ENCODE data around the gene ERCC2. TPM values are rescaled to one million over a fixed set of nuclear protein-coding genes. Genes with fewer than 3 reads are reported as not detected.

The ERCC2 gene
- total RNA-seq, 1 experiment from 2014 or later, result 58.9 TPM

- H3K9me2 ChIP-seq (ENCODE audit: insufficient read depth), result no peaks in the 10 kb centered on the region
- no peaks in the 10 kb centered on the region for H3K27me3 ChIP-seq (ENCODE audit: insufficient read depth, low read length)
- ChIA-PET POLR2A (interaction anchor here (0.6 to 1.0 kb wide), 4 partner anchors 11 to 73 kb away, joined by 4 to 10 read pairs (median 4); partner anchors contain the start of gene FOSB), CTCF (interaction anchor here (1.0 to 1.8 kb wide), 4 partner anchors 11 to 80 kb away, joined by 3 to 22 read pairs (median 6); no protein-coding TSS in a partner anchor), RAD21 (ENCODE audit: low non-redundant PET in 1 of 2, low total read pairs in 2 of 2, uncharacterized antibody in 2 of 2, unreplicated experiment in 2 of 2) (interaction anchor here in 1 of 2 experiments (1.0 kb wide), 1 partner anchor 73 kb away, joined by 4 read pairs; no protein-coding TSS in a partner anchor)
- H3K9me3 ChIP-seq (ENCODE audit: control insufficient read depth in 1 of 2, insufficient read depth in 1 of 2, low read depth in 1 of 2, low read length in 2 of 2), result no peaks in the 10 kb centered on the region
- ATAC-seq, result peak; percentile 64
- H4K20me1 ChIP-seq (ENCODE audit: insufficient read depth), result no peaks in the 10 kb centered on the region
- H3K4me2 ChIP-seq (ENCODE audit: low read length), result peak overlapping the region; percentile 78
- H3K27ac ChIP-seq (ENCODE audit: low read depth, low read length), result peak overlapping the region; percentile 87
- H3K36me3 ChIP-seq (ENCODE audit: control insufficient read depth in 1 of 2, insufficient read depth in 2 of 2, low read length in 2 of 2), result peaks cover 0 to 11% of the 10 kb centered on the region in 2 experiments; a peak in 1 of 4 replicates
- H3K9ac ChIP-seq (ENCODE audit: low read length), result peak overlapping the region; percentile 79
- peak overlapping the region; percentile 83 to 99 for H3K4me3 ChIP-seq (replicated peaks in 1 of 2; ENCODE audit: low read depth in 1 of 2, low read length in 2 of 2)
- peaks cover 19 to 53% of the 10 kb centered on the region in 2 experiments for H3K4me1 ChIP-seq (ENCODE audit: control insufficient read depth in 1 of 2, insufficient read depth in 2 of 2, low read length in 2 of 2)
- peak; percentile 92 for DNase-seq (ENCODE audit: low read depth, low spot score)
- peaks cover 68% of the 10 kb centered on the region for H3K79me2 ChIP-seq (ENCODE audit: insufficient read depth, low read length)
- TF ChIP-seq ELF1 (IDR thresholded peaks at IDR 0.05; ENCODE audit: borderline replicate concordance, low read depth) (no peak; the same call in 1 of the 2 replicates), CTCF (IDR thresholded peaks at IDR 0.05 in 2 of 3, conservative IDR thresholded peaks at IDR 0.05 in 1 of 3; ENCODE audit: borderline replicate concordance in 1 of 3, insufficient read depth in 1 of 3, low read depth in 2 of 3, low read length in 2 of 3) (no peak), EGR1 (IDR thresholded peaks at IDR 0.05; ENCODE audit: low read depth) (peak; percentile 93), POLR2A (IDR thresholded peaks at IDR 0.05; ENCODE audit: borderline replicate concordance, extremely low read depth, insufficient read depth, insufficient read length) (peak; percentile 42), JUND (IDR thresholded peaks at IDR 0.05) (peak; percentile 77), FOSL1 (IDR thresholded peaks at IDR 0.05; ENCODE audit: low read depth) (peak; percentile 89), YY1 (IDR thresholded peaks at IDR 0.05; ENCODE audit: extremely low read depth, insufficient replicate concordance, low read depth, low read length) (peak; percentile 34)
- H2AFZ ChIP-seq (ENCODE audit: low read depth, low read length, poor library complexity, severe bottlenecking), result peak overlapping the region; percentile 24
- intact Hi-C loops (cut with micrococcal nuclease), result loop anchor here (1.0 kb wide), 2 partner anchors 18 to 73 kb away; partner anchors contain the start of gene ERCC1
- no TSS peak for BruUV-seq (replicated peaks)
Observed at GRCh38 chr19:45405435-45406225, 35.3 kb upstream of the ERCC2 start.
